Liver (tissue), 9 donors: ENCODE measurements around the gene CFAP74. TPM values are rescaled to one million over a fixed set of nuclear protein-coding genes. Genes with fewer than 3 reads are reported as not detected.

Experiments
- DNase-seq: peaks from one replicate; pipeline ENCODE4 v3.0.0-alpha.2; 2017; ENCODE audit warnings: low spot score
- H3K27ac ChIP-seq, 2 donors: one replicate each; pipeline ENCODE4 v1.7.0; 2013; ENCODE audit warnings: inconsistent platforms in 2 of 2, low read length in 2 of 2, control low read depth in 1 of 2, low read depth in 1 of 2, mild to moderate bottlenecking in 1 of 2
- H3K27me3 ChIP-seq, 4 donors: one replicate each; pipeline versions ENCODE4 v1.6.1 to v1.7.0; 2013; ENCODE audit warnings: low read length in 3 of 4, inconsistent platforms in 1 of 4, mild to moderate bottlenecking in 1 of 4, moderate library complexity in 1 of 4; ENCODE audit not compliant: control insufficient read depth in 4 of 4, insufficient read depth in 4 of 4
- H3K36me3 ChIP-seq, 4 donors: one replicate each; pipeline versions ENCODE4 v1.6.1 to v1.7.0; 2013; ENCODE audit warnings: low read length in 3 of 4, mild to moderate bottlenecking in 3 of 4, low read depth in 1 of 4, moderate library complexity in 1 of 4; ENCODE audit not compliant: control insufficient read depth in 4 of 4, insufficient read depth in 3 of 4
- H3K4me1 ChIP-seq, 4 donors: one replicate each; pipeline versions ENCODE4 v1.6.1 to v1.7.0; 2013; ENCODE audit warnings: low read length in 3 of 4, mild to moderate bottlenecking in 3 of 4, moderate library complexity in 1 of 4; ENCODE audit not compliant: control insufficient read depth in 4 of 4, insufficient read depth in 4 of 4
- H3K4me3 ChIP-seq, 3 donors: one replicate each; pipeline versions ENCODE4 v1.6.1 to v1.7.0; 2013; ENCODE audit warnings: low read length in 3 of 3, control low read depth in 1 of 3, low read depth in 1 of 3, mild to moderate bottlenecking in 1 of 3
- H3K9ac ChIP-seq, 2 donors: one replicate each; pipeline ENCODE4 v1.7.0; 2013; ENCODE audit warnings: low read length in 2 of 2, mild to moderate bottlenecking in 2 of 2, moderate library complexity in 2 of 2, control low read depth in 1 of 2, low read depth in 1 of 2
- H3K9me3 ChIP-seq, 4 donors: one replicate each; pipeline versions ENCODE4 v1.6.1 to v1.7.0; 2013; ENCODE audit warnings: low read length in 3 of 4; ENCODE audit not compliant: control insufficient read depth in 4 of 4
- ATF3 ChIP-seq: IDR thresholded peaks from 2 replicates; pipeline ENCODE4 v1.6.1; 2016; ENCODE audit warnings: antibody characterized with exemption
- CTCF ChIP-seq: fragments of 150-350 bp; IDR thresholded peaks from 2 replicates; pipeline ENCODE4 v1.5.1; 2017; ENCODE audit warnings: improper control_type of control experiment, low read depth, low read length; ENCODE audit not compliant: missing input control
- FOXA1 ChIP-seq: IDR thresholded peaks from 2 replicates; pipeline ENCODE4 v1.6.1; 2016; ENCODE audit warnings: antibody characterized with exemption
- FOXA2 ChIP-seq: IDR thresholded peaks from 2 replicates; pipeline ENCODE4 v1.6.1; 2016; ENCODE audit warnings: antibody characterized with exemption
- GABPA ChIP-seq, 2 donors: IDR thresholded peaks in 1 of 2; conservative IDR thresholded peaks in 1 of 2; 2 replicates each; pipeline ENCODE4 v1.6.1; 2016; ENCODE audit warnings: antibody characterized with exemption in 2 of 2, mild to moderate bottlenecking in 1 of 2, moderate library complexity in 1 of 2
- HNF4A ChIP-seq, 2 donors: conservative IDR thresholded peaks; 2 replicates each; pipeline ENCODE4 v1.6.1; 2016; ENCODE audit warnings: antibody characterized with exemption in 2 of 2, mild to moderate bottlenecking in 2 of 2
- HNF4G ChIP-seq: IDR thresholded peaks from 2 replicates; pipeline ENCODE4 v1.6.1; 2016; ENCODE audit warnings: antibody characterized with exemption
- JUND ChIP-seq, 2 donors: IDR thresholded peaks; 2 replicates each; pipeline ENCODE4 v1.6.1; 2016; ENCODE audit warnings: antibody characterized with exemption in 2 of 2
- MAX ChIP-seq: IDR thresholded peaks from 2 replicates; pipeline ENCODE4 v1.6.1; 2016; ENCODE audit warnings: antibody characterized with exemption
- NR2F2 ChIP-seq: IDR thresholded peaks from 2 replicates; pipeline ENCODE4 v1.6.1; 2016; ENCODE audit warnings: antibody characterized with exemption
- RAD21 ChIP-seq, 2 donors: IDR thresholded peaks; 2 replicates each; pipeline ENCODE4 v1.6.1; 2016; ENCODE audit warnings: antibody characterized with exemption in 2 of 2, mild to moderate bottlenecking in 2 of 2
- REST ChIP-seq: IDR thresholded peaks from 2 replicates; pipeline ENCODE4 v1.6.1; 2016; ENCODE audit warnings: antibody characterized with exemption, mild to moderate bottlenecking
- RXRA ChIP-seq, 2 donors: IDR thresholded peaks; 2 replicates each; pipeline ENCODE4 v1.6.1; 2017 to 2018; ENCODE audit warnings: antibody characterized with exemption in 2 of 2, mild to moderate bottlenecking in 1 of 2
- SP1 ChIP-seq: IDR thresholded peaks from 2 replicates; pipeline ENCODE4 v1.6.1; 2018; ENCODE audit warnings: antibody characterized with exemption, mild to moderate bottlenecking
- TAF1 ChIP-seq: conservative IDR thresholded peaks from 2 replicates; pipeline ENCODE4 v1.6.1; 2016; ENCODE audit warnings: antibody characterized with exemption, mild to moderate bottlenecking
- YY1 ChIP-seq: IDR thresholded peaks from 2 replicates; pipeline ENCODE4 v1.6.1; 2016; ENCODE audit warnings: antibody characterized with exemption, mild to moderate bottlenecking
- ZBTB33 ChIP-seq: IDR thresholded peaks from 2 replicates; pipeline ENCODE4 v1.6.1; 2016; ENCODE audit warnings: antibody characterized with exemption
- WGBS: extraction: QIAGEN DNeasy Blood & Tissue Kit; methylation state at CpG from one replicate; pipeline ENCODE4 v1.1.7; 2013; 5-methylcytosine and 5-hydroxymethylcytosine counted together
- polyA plus RNA-seq, 2 donors: library from polyadenylated mRNA; stranded (reverse) in 1 of 2; unstranded in 1 of 2; fragments of 200-250 nt in 1 of 2; fragments of >200 nt in 1 of 2; fragmentation: Nextera tagmentation in 1 of 2; extraction: Ambion mirVana in 1 of 2; gene quantifications; one replicate each; pipeline versions ENCODE4 v1.2.1 to v1.2.3, GENCODE V29; 2013 to 2015
- total RNA-seq, 2 donors: library from RNA; depleted of rRNA; stranded (reverse); fragments of >200 nt; gene quantifications; one replicate each; pipeline ENCODE4 v1.2.3, GENCODE V29; 2014
- donor health status: healthy.
- donor health status: healthy.
- donor health status: healthy.
- donor health status: healthy.
- donor health status: healthy.

CFAP74 gene
- total and polyA plus RNA-seq, 4 donors = under 0.01 to 0.31 TPM; not detected in 2

- H3K27ac ChIP-seq = no peak overlapping the region
- H3K27me3 ChIP-seq = no peaks in the 10 kb centered on the region
- H3K4me3 ChIP-seq = no peak overlapping the region
- TF ChIP-seq RAD21 (IDR thresholded peaks at IDR 0.05) = no peak
- no peak for TF ChIP-seq JUND (IDR thresholded peaks at IDR 0.05)
- TF ChIP-seq NR2F2 = no peak
- TF ChIP-seq CTCF = no peak
- no peak for TF ChIP-seq FOXA1
- TF ChIP-seq ATF3 = no peak
- no peak for TF ChIP-seq YY1
- TF ChIP-seq SP1 = no peak
- no peak for TF ChIP-seq MAX
- no peak for TF ChIP-seq HNF4A (conservative IDR thresholded peaks at IDR 0.05)
- TF ChIP-seq ZBTB33 = no peak
- TF ChIP-seq FOXA2 = no peak
- no peak for TF ChIP-seq RXRA (IDR thresholded peaks at IDR 0.05)
- TF ChIP-seq GABPA (IDR thresholded peaks at IDR 0.05 in 1 of 2, conservative IDR thresholded peaks at IDR 0.05 in 1 of 2) = no peak
- TF ChIP-seq REST = no peak
- no peak for TF ChIP-seq HNF4G
- TF ChIP-seq TAF1 = no peak
- DNase-seq = no peak
- H3K36me3 ChIP-seq = no peaks in the 10 kb centered on the region
- H3K9ac ChIP-seq = no peak overlapping the region
- H3K9me3 ChIP-seq = no peaks in the 10 kb centered on the region
- H3K4me1 ChIP-seq = peaks cover 17 to 25% (median 22%) of the 10 kb centered on the region in 4 donors
- 85% methylated on average over 6 of the region's 6 CpGs for WGBS
These were observed 83.5 kb downstream of the CFAP74 start for GRCh38 chr1:1920057-1920607.
